Testis (tissue), 3 donors: Measurements from ENCODE around the gene S100A14. TPM values are rescaled to one million over a fixed set of nuclear protein-coding genes. Genes with fewer than 3 reads are reported as not detected.
"Not testable (repeated sequence)": the region's sequence is repeated elsewhere in the genome, so short reads cannot be mapped to it uniquely, and the experiment has no call there.

ENCODE experiments used
- DNase-seq: peaks from one replicate; pipeline ENCODE4 v3.0.0-alpha.2; 2019
- H3K27ac ChIP-seq, 2 donors: fragments of 200-600 bp; sonication (generic); one replicate each; pipeline ENCODE4 v1.5.1; 2019
- H3K27me3 ChIP-seq: fragments of 200-600 bp; sonication (generic); one replicate; pipeline ENCODE4 v1.5.1; 2019
- H3K36me3 ChIP-seq: fragments of 200-600 bp; sonication (generic); one replicate; pipeline ENCODE4 v1.5.1; 2017; ENCODE audit warnings: low read depth; ENCODE audit errors: missing control alignments
- H3K4me1 ChIP-seq: fragments of 200-600 bp; sonication (generic); one replicate; pipeline ENCODE4 v1.5.1; 2019
- H3K4me3 ChIP-seq, 2 donors: fragments of 200-600 bp; sonication (generic); one replicate each; pipeline ENCODE4 v1.5.1; 2017 to 2019
- H3K9me3 ChIP-seq: fragments of 200-600 bp; sonication (generic); one replicate; pipeline ENCODE4 v1.5.1; 2017
- CTCF ChIP-seq, 3 experiments: fragments of 450-650 bp in 2 of 3; fragments of 200-600 bp in 1 of 3; sonication (generic) in 1 of 3; IDR thresholded peaks; one replicate each; pipeline ENCODE4 v1.5.1; 2016 to 2019; ENCODE audit warnings: antibody characterized with exemption in 3 of 3, mild to moderate bottlenecking in 2 of 3, moderate library complexity in 1 of 3
- POLR2A ChIP-seq: fragments of 450-650 bp; IDR thresholded peaks from one replicate; pipeline ENCODE4 v1.6.1; 2017; ENCODE audit warnings: antibody characterized with exemption, mild to moderate bottlenecking, moderate library complexity
- WGBS, 2 donors: methylation state at CpG; one replicate each; pipeline ENCODE4 v1.1.5; 2018; 5-methylcytosine and 5-hydroxymethylcytosine counted together
- intact Hi-C: fragments of 100-400 bp; cut with DNase I; formaldehyde crosslinking; loops from one replicate; pipeline ENCODE4 v1.15.1; 2023; ENCODE audit warnings: low total_unique reads
- polyA plus RNA-seq: library from polyadenylated mRNA; stranded (reverse); fragments of 350-450 nt; fragmentation: Illumina TruSeq; extraction: RNeasy Lipid Tissue Mini Kit (QIAGEN cat#74804); gene quantifications from one replicate; pipeline ENCODE4 v1.2.3, GENCODE V29; 2014; ENCODE audit warnings: low read depth, low replicate concordance; ENCODE audit not compliant: insufficient read depth
- total RNA-seq, 2 donors: library from RNA; depleted of rRNA; stranded (reverse); fragments of >200 nt; gene quantifications; one replicate each; pipeline ENCODE4 v1.2.3, GENCODE V29; 2016

S100A14 gene
- total and polyA plus RNA-seq, 3 donors from 2014 or later, result 1.6 TPM; not detected in 2

- peaks cover 17% of the 10 kb centered on the region for H3K4me1 ChIP-seq
- no peak overlapping the region for H3K4me3 ChIP-seq
- H3K9me3 ChIP-seq, result no peaks in the 10 kb centered on the region
- 80 to 81% methylated on average over 11 of the region's 11 CpGs for WGBS, 2 donors
- TF ChIP-seq CTCF (IDR thresholded peaks at IDR 0.05) (no peak), POLR2A (no peak)
- DNase-seq, result no peak
- intact Hi-C loops, result no loop called here
- H3K27ac ChIP-seq, result no peak overlapping the region
- no peaks in the 10 kb centered on the region for H3K36me3 ChIP-seq
- H3K27me3 ChIP-seq, result no peaks in the 10 kb centered on the region
These were observed 26.0 kb upstream of the S100A14 start for GRCh38 chr1:153642161-153642560.

DNA sequence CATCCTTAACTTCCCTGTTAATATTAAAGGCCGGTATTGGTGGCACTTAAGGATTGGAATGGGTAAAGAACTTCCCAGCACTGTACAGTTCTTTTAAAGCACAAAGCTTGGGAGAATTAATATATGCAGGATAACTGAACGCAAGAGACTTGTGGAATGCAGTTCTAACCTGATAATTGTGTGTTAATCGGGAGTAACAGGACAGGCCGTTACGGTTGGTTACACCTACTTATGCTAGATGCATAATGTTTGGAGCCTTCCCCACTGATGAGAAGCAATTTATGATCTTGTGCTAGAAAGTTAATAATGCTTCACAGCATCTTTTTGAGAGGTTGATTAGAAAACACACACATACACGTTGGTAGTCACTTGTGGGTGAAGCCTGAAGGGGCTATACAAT is 24.7 kb upstream of the S100A14 start:
- TF ChIP-seq POLR2A (no peak), CTCF (IDR thresholded peaks at IDR 0.05) (no peak)
- intact Hi-C loops, result no loop called here
- H3K27ac ChIP-seq, result no peak overlapping the region
- H3K4me3 ChIP-seq, result no peak overlapping the region
- no peaks in the 10 kb centered on the region for H3K9me3 ChIP-seq
- H3K36me3 ChIP-seq, result no peaks in the 10 kb centered on the region
- no peak for DNase-seq
- WGBS, 2 donors, result 70 to 72% methylated on average over 6 of the region's 6 CpGs
- peaks cover 17% of the 10 kb centered on the region for H3K4me1 ChIP-seq
- H3K27me3 ChIP-seq, result no peaks in the 10 kb centered on the region

DNA sequence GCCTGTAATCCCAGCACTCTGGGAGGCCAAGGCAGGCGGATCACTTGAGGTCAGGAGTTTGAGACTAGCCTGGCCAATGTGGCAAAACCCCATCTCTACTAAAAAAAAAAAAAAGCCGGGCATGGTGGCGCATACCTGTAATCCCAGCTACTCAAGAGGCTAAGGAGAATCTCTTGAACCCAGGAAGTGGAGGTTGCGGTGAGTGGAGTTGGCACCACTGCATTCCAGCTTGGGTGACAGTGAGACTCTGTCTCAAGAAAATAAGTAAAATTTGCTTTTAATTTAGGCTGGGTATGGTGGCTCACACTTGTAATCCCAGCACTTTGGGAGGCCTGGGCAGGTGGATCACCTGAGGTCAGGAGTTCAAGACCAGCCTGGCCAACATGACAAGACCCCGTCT is 24.1 kb upstream of the S100A14 start:
- H3K4me3 ChIP-seq, intact Hi-C loops, H3K27me3 ChIP-seq, H3K36me3 ChIP-seq, H3K27ac ChIP-seq, H3K9me3 ChIP-seq, DNase-seq: not testable (repeated sequence)
- WGBS, 2 donors, result 92 to 96% methylated on average over 5 of the region's 5 CpGs
- H3K4me1 ChIP-seq, result peaks cover 20% of the 10 kb centered on the region

DNA sequence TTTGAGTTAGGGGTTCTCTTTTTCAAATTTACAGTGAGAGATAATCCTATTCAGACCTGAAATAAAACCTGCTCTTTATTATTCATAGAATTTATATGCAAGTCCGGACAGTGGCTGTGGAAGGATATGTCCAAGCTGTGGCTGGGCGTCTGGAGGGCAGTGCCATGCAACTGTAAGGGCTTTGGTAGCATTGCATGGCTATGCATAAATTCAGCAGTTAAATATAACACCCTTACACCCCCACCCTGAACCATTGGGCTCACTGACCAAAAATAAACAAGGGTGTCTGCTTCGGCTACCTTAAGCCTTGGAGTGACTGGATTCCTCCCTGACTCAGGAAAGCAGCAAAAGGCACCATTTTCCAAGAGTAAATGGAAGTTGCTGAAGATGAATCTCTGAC is 23.2 kb upstream of the S100A14 start:
- TF ChIP-seq POLR2A (no peak), CTCF (IDR thresholded peaks at IDR 0.05) (no peak)
- no peak for DNase-seq
- no peaks in the 10 kb centered on the region for H3K9me3 ChIP-seq
- WGBS, 2 donors, result 87 to 96% methylated on average over 3 of the region's 3 CpGs
- H3K4me1 ChIP-seq, result peaks cover 18% of the 10 kb centered on the region
- no peak overlapping the region for H3K27ac ChIP-seq
- no peak overlapping the region for H3K4me3 ChIP-seq
- no peaks in the 10 kb centered on the region for H3K27me3 ChIP-seq
- intact Hi-C loops, result no loop called here
- H3K36me3 ChIP-seq, result no peaks in the 10 kb centered on the region

- H3K9me3 ChIP-seq, result no peaks in the 10 kb centered on the region
- no peak overlapping the region for H3K4me3 ChIP-seq
- peaks cover 10% of the 10 kb centered on the region for H3K4me1 ChIP-seq
- 46 to 52% methylated on average over 6 of the region's 6 CpGs for WGBS, 2 donors
- TF ChIP-seq POLR2A (no peak), CTCF (IDR thresholded peaks at IDR 0.05) (no peak)
- no peak for DNase-seq
- H3K27me3 ChIP-seq, result no peaks in the 10 kb centered on the region
- intact Hi-C loops, result no loop called here
- H3K36me3 ChIP-seq, result no peaks in the 10 kb centered on the region
- peak overlapping the region in 1 of 2 donors; percentile 98 for H3K27ac ChIP-seq
These were observed 22.1 kb upstream of the S100A14 start for GRCh38 chr1:153638261-153638660.
